ENCODE results near the gene TSSC4. TPM values are rescaled to one million over a fixed set of nuclear protein-coding genes. Genes with fewer than 3 reads are reported as not detected.

Gene TSSC4
- total and polyA plus RNA-seq, 2 of the 13 experiments (the other 11 are each of a cell fraction or from before 2014, with no cell fraction given), result 16.2 to 58.6 TPM

DNA sequence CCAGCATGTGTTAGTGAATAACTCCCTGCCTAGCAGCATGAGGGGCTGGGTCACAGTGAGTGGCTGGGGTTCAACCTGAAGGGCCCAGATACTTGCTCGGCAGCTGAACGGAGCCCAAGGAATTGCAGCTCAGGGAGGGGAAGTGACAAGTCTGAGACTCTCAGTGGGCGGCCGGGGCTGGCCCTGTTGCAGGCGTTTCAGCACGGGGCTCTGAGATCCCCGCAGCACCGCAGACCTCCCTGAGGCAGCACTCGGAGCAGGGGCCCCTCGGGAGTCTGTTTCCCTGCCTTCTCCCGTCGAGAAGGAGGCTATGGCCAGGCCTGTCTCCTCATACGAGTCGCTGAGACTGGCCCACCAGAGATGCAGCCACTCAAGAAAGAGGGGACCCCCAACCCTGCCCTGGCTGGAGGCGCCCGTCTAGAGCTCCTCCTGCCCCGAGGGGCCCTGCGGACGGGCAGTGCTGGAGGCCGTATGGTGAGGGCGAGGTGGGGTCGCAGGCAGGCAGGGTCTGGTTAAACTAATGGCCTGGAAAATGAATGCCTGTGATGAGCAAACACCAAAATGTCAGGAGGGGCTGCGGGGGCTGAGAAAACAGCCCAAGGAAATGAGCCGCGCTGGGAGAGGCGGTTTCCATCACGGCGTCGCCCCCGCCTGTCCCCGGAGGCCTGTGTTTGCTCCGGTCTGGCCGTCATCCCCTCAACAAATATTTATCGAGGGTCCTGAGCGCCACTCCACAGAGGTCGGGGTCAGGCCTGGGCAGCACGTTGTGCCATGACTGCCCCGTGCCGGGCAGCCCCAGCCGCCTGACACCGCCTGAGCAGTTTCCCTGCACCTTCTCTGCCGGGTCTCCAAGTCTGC, 9.3 kb downstream of the TSSC4 start (continued):
- TF ChIP-seq, protein P1, sequence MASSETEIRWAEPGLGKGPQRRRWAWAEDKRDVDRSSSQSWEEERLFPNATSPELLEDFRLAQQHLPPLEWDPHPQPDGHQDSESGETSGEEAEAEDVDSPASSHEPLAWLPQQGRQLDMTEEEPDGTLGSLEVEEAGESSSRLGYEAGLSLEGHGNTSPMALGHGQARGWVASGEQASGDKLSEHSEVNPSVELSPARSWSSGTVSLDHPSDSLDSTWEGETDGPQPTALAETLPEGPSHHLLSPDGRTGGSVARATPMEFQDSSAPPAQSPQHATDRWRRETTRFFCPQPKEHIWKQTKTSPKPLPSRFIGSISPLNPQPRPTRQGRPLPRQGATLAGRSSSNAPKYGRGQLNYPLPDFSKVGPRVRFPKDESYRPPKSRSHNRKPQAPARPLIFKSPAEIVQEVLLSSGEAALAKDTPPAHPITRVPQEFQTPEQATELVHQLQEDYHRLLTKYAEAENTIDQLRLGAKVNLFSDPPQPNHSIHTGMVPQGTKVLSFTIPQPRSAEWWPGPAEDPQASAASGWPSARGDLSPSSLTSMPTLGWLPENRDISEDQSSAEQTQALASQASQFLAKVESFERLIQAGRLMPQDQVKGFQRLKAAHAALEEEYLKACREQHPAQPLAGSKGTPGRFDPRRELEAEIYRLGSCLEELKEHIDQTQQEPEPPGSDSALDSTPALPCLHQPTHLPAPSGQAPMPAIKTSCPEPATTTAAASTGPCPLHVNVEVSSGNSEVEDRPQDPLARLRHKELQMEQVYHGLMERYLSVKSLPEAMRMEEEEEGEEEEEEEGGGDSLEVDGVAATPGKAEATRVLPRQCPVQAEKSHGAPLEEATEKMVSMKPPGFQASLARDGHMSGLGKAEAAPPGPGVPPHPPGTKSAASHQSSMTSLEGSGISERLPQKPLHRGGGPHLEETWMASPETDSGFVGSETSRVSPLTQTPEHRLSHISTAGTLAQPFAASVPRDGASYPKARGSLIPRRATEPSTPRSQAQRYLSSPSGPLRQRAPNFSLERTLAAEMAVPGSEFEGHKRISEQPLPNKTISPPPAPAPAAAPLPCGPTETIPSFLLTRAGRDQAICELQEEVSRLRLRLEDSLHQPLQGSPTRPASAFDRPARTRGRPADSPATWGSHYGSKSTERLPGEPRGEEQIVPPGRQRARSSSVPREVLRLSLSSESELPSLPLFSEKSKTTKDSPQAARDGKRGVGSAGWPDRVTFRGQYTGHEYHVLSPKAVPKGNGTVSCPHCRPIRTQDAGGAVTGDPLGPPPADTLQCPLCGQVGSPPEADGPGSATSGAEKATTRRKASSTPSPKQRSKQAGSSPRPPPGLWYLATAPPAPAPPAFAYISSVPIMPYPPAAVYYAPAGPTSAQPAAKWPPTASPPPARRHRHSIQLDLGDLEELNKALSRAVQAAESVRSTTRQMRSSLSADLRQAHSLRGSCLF (CRISPR knock-in tag; IDR thresholded peaks at IDR 0.05; ENCODE audit: borderline replicate concordance), result no peak
- TF ChIP-seq NFKB2 (CRISPR knock-in tag; IDR thresholded peaks at IDR 0.05; ENCODE audit: borderline replicate concordance), result peak; percentile 70; the same call in 1 of the 2 replicates
- no peak for TF ChIP-seq RNF2 (conservative IDR thresholded peaks at IDR 0.05; ENCODE audit: low read depth)
- TF ChIP-seq, protein P2, sequence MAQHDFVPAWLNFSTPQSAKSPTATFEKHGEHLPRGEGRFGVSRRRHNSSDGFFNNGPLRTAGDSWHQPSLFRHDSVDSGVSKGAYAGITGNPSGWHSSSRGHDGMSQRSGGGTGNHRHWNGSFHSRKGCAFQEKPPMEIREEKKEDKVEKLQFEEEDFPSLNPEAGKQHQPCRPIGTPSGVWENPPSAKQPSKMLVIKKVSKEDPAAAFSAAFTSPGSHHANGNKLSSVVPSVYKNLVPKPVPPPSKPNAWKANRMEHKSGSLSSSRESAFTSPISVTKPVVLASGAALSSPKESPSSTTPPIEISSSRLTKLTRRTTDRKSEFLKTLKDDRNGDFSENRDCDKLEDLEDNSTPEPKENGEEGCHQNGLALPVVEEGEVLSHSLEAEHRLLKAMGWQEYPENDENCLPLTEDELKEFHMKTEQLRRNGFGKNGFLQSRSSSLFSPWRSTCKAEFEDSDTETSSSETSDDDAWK (CRISPR knock-in tag; IDR thresholded peaks at IDR 0.05), result no peak
- no peak for TF ChIP-seq ZNF326 (CRISPR knock-in tag; IDR thresholded peaks at IDR 0.05; ENCODE audit: borderline replicate concordance)
- peak; percentile 81; the same call in 1 of the 2 replicates for TF ChIP-seq ZNF136 (CRISPR knock-in tag; IDR thresholded peaks at IDR 0.05; ENCODE audit: low read depth)
- TF ChIP-seq RFXAP (CRISPR knock-in tag; IDR thresholded peaks at IDR 0.05; ENCODE audit: borderline replicate concordance), result no peak
- no peak for TF ChIP-seq REPIN1 (CRISPR knock-in tag; IDR thresholded peaks at IDR 0.05; ENCODE audit: borderline replicate concordance, low read depth)
- TF ChIP-seq RFX1 (IDR thresholded peaks at IDR 0.05), result no peak
- TF ChIP-seq ZNF7 (CRISPR knock-in tag; IDR thresholded peaks at IDR 0.05), result no peak
- TF ChIP-seq ZNF317 (CRISPR knock-in tag; IDR thresholded peaks at IDR 0.05), result no peak
- no peak for TF ChIP-seq GTF2F1 (IDR thresholded peaks at IDR 0.05; ENCODE audit: low read length)
- TF ChIP-seq SP5 (CRISPR knock-in tag; IDR thresholded peaks at IDR 0.05; ENCODE audit: borderline replicate concordance, low read depth), result peak; percentile 43; the same call in 1 of the 2 replicates
- TF ChIP-seq IKZF4 (CRISPR knock-in tag; IDR thresholded peaks at IDR 0.05; ENCODE audit: borderline replicate concordance, low read depth, not compliant biosample characterization), result no peak
- TF ChIP-seq, protein P3, sequence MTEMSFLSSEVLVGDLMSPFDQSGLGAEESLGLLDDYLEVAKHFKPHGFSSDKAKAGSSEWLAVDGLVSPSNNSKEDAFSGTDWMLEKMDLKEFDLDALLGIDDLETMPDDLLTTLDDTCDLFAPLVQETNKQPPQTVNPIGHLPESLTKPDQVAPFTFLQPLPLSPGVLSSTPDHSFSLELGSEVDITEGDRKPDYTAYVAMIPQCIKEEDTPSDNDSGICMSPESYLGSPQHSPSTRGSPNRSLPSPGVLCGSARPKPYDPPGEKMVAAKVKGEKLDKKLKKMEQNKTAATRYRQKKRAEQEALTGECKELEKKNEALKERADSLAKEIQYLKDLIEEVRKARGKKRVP (CRISPR knock-in tag; IDR thresholded peaks at IDR 0.05), result no peak
- no peak for TF ChIP-seq NFIB (CRISPR knock-in tag; IDR thresholded peaks at IDR 0.05; ENCODE audit: borderline replicate concordance)
- TF ChIP-seq MEIS1 (CRISPR knock-in tag; IDR thresholded peaks at IDR 0.05; ENCODE audit: borderline replicate concordance), result peak; percentile 68; the same call in 1 of the 2 replicates
- TF ChIP-seq, protein P4, sequence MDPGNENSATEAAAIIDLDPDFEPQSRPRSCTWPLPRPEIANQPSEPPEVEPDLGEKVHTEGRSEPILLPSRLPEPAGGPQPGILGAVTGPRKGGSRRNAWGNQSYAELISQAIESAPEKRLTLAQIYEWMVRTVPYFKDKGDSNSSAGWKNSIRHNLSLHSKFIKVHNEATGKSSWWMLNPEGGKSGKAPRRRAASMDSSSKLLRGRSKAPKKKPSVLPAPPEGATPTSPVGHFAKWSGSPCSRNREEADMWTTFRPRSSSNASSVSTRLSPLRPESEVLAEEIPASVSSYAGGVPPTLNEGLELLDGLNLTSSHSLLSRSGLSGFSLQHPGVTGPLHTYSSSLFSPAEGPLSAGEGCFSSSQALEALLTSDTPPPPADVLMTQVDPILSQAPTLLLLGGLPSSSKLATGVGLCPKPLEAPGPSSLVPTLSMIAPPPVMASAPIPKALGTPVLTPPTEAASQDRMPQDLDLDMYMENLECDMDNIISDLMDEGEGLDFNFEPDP (CRISPR knock-in tag; conservative IDR thresholded peaks at IDR 0.05), result no peak
- TF ChIP-seq ARNT (IDR thresholded peaks at IDR 0.05), result no peak
- TF ChIP-seq MAZ (IDR thresholded peaks at IDR 0.05; ENCODE audit: borderline replicate concordance, low read depth, low read length), result no peak
- TF ChIP-seq MAZ (CRISPR knock-in tag; IDR thresholded peaks at IDR 0.05; ENCODE audit: low read depth), result no peak; the same call in 1 of the 2 replicates

All from HepG2 (cell line).